GM23248 (cell line): ENCODE results near the gene CTNNA3. TPM values are rescaled to one million over a fixed set of nuclear protein-coding genes. Genes with fewer than 3 reads are reported as not detected.

Experiments
- DNase-seq: peaks from one replicate; pipeline ENCODE4 v3.0.0-alpha.2; 2015
- H2AFZ ChIP-seq: fragments of 200-600 bp; sonication (generic); 2 replicates; pipeline ENCODE4 v1.6.1; 2016; ENCODE audit warnings: antibody characterized with exemption
- H3F3A ChIP-seq: fragments of 200-600 bp; sonication (generic); 2 replicates; pipeline ENCODE4 v1.6.1; 2016; ENCODE audit warnings: mild to moderate bottlenecking, antibody characterized with exemption, mixed run types; ENCODE audit not compliant: insufficient read depth
- H3K27ac ChIP-seq: fragments of 200-600 bp; sonication (generic); 2 replicates; pipeline ENCODE4 v1.5.1; 2016; ENCODE audit warnings: mild to moderate bottlenecking
- H3K27me3 ChIP-seq: fragments of 200-600 bp; sonication (generic); replicated peaks from 2 replicates; pipeline ENCODE4 v1.6.1; 2016; ENCODE audit warnings: mild to moderate bottlenecking; ENCODE audit not compliant: insufficient read depth
- H3K36me3 ChIP-seq: fragments of 200-600 bp; sonication (generic); 2 replicates; pipeline ENCODE4 v1.6.1; 2016; ENCODE audit warnings: low read depth, mild to moderate bottlenecking
- H3K4me1 ChIP-seq: fragments of 200-600 bp; sonication (generic); 2 replicates; pipeline ENCODE4 v1.6.1; 2016; ENCODE audit warnings: mild to moderate bottlenecking; ENCODE audit not compliant: insufficient read depth
- H3K4me2 ChIP-seq: fragments of 200-600 bp; sonication (generic); one replicate; pipeline ENCODE4 v1.6.1; 2016; ENCODE audit warnings: mild to moderate bottlenecking; ENCODE audit not compliant: unreplicated experiment
- H3K4me3 ChIP-seq: fragments of 200-600 bp; sonication (generic); 2 replicates; pipeline ENCODE4 v1.5.1; 2016; ENCODE audit warnings: mild to moderate bottlenecking
- H3K79me2 ChIP-seq: fragments of 200-600 bp; sonication (generic); 2 replicates; pipeline ENCODE4 v1.6.1; 2016; ENCODE audit warnings: mild to moderate bottlenecking; ENCODE audit not compliant: insufficient read depth
- H3K9ac ChIP-seq: fragments of 200-600 bp; sonication (generic); 2 replicates; pipeline ENCODE4 v1.6.1; 2016; ENCODE audit warnings: mild to moderate bottlenecking
- H3K9me2 ChIP-seq: fragments of 200-600 bp; sonication (generic); 2 replicates; pipeline ENCODE4 v1.6.1; 2016; ENCODE audit warnings: mixed run types, mild to moderate bottlenecking, moderate library complexity; ENCODE audit not compliant: insufficient read depth
- H3K9me3 ChIP-seq: fragments of 200-600 bp; sonication (generic); one replicate; pipeline ENCODE4 v1.6.1; 2017; ENCODE audit warnings: low read depth
- H4K20me1 ChIP-seq: fragments of 200-600 bp; sonication (generic); 2 replicates; pipeline ENCODE4 v1.6.0; 2016; ENCODE audit not compliant: insufficient read depth
- EZH2 ChIP-seq: fragments of 200-600 bp; sonication (generic); IDR thresholded peaks from 2 replicates; pipeline ENCODE4 v1.6.1; 2018; ENCODE audit warnings: antibody characterized with exemption, mild to moderate bottlenecking; ENCODE audit not compliant: insufficient read depth, poor library complexity, severe bottlenecking
- EZH2phosphoT487 ChIP-seq: fragments of 200-600 bp; sonication (generic); IDR thresholded peaks from 2 replicates; pipeline ENCODE4 v1.6.1; 2018; ENCODE audit warnings: antibody characterized with exemption, moderate library complexity, mild to moderate bottlenecking, low read depth; ENCODE audit not compliant: insufficient read depth
- WGBS, 2 experiments: methylation state at CpG; one replicate each; pipeline ENCODE4 v1.1.6; 2015 to 2017; ENCODE audit warnings: low lambda C conversion rate in 2 of 2, low coverage in 1 of 2; ENCODE audit errors: missing lambda C conversion rate in 2 of 2; 5-methylcytosine and 5-hydroxymethylcytosine counted together
- in situ Hi-C: fragments of 300-500 bp; cut with MboI; formaldehyde crosslinking; loops from 2 replicates; pipeline ENCODE4 v1.15.0; 2020
- polyA plus RNA-seq: library from polyadenylated mRNA; unstranded; fragments of >200 nt; fragmentation: Nextera tagmentation; extraction: Ambion mirVana; gene quantifications from 2 replicates; pipeline ENCODE4 v1.2.1, GENCODE V29; 2016
- total RNA-seq: library from RNA; depleted of rRNA; stranded (reverse); fragments of >200 nt; shearing (Covaris generic); gene quantifications from 2 replicates; pipeline ENCODE4 v1.2.3, GENCODE V29; 2014

The CTNNA3 gene
- total and polyA plus RNA-seq, 2 experiments from 2014 or later, result not detected

DNA sequence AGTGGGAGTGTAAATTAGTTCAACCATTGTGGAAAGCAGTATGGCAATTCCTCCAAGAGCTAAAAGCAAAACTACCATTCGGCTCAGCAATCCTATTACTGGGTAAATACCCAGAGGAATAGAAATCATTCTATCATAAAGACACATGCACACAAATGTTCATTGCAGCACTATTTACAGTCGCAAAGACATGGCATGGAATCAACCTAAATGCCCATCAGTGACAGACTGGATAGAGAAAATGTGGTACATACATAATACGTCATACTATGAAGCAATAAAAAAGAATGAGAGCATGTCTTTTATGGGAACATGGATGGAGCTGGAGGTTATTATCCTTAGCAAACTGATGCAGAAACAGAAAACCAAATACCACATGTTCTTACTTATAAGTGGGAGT lies 1646.7 kb downstream of the CTNNA3 start:
- Histone ChIP-seq H3K9me3 (no peaks in the 10 kb centered on the region), H3K9me2 (no peaks in the 10 kb centered on the region), H3K4me1 (no peaks in the 10 kb centered on the region), H3F3A (no peaks in the 10 kb centered on the region), H3K27ac (no peak overlapping the region), H2AFZ (no peak overlapping the region), H4K20me1 (no peaks in the 10 kb centered on the region), H3K79me2 (no peaks in the 10 kb centered on the region), H3K4me3 (no peak overlapping the region), H3K4me2 (no peak overlapping the region), H3K9ac (no peak overlapping the region), H3K27me3 (no peaks in the 10 kb centered on the region), H3K36me3 (no peaks in the 10 kb centered on the region)
- TF ChIP-seq EZH2phosphoT487, result no peak
- no peak for TF ChIP-seq EZH2
- in situ Hi-C loops, result no loop called here
- 6 to 10% methylated on average over 3 of the region's 3 CpGs for WGBS, 2 experiments
- DNase-seq, result no peak

DNA sequence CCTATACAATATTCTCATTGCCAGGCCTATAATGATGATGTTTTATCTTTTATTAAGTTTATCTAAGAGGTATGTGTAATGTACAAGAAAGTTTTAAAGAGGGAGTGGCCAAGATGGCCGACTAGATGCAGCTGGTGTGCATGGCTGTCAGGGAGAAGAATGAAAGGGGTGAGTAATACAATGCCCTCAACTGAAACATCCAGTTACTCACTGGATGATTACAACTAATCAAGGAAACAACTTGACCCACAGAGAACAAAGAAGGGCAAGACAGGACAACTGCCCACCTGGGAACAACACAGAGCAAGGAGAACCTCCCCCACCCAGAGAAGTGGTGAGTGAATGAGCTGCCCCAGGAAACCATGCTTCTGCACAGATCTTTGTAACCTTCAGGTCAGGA lies 1650.1 kb downstream of the CTNNA3 start:
- WGBS, 2 experiments, result 7 to 13% methylated on average over 1 of the region's 1 CpG
- Histone ChIP-seq H3K9me2 (no peaks in the 10 kb centered on the region), H3K4me2 (no peak overlapping the region), H3K27ac (no peak overlapping the region), H2AFZ (no peak overlapping the region), H3K27me3 (no peaks in the 10 kb centered on the region), H3K9ac (no peak overlapping the region), H3K79me2 (no peaks in the 10 kb centered on the region), H3F3A (no peaks in the 10 kb centered on the region), H3K4me3 (no peak overlapping the region), H3K9me3 (no peaks in the 10 kb centered on the region), H3K36me3 (no peaks in the 10 kb centered on the region), H4K20me1 (no peaks in the 10 kb centered on the region), H3K4me1 (no peaks in the 10 kb centered on the region)
- DNase-seq, result no peak
- TF ChIP-seq EZH2 (no peak), EZH2phosphoT487 (no peak)
- in situ Hi-C loops, result no loop called here

DNA sequence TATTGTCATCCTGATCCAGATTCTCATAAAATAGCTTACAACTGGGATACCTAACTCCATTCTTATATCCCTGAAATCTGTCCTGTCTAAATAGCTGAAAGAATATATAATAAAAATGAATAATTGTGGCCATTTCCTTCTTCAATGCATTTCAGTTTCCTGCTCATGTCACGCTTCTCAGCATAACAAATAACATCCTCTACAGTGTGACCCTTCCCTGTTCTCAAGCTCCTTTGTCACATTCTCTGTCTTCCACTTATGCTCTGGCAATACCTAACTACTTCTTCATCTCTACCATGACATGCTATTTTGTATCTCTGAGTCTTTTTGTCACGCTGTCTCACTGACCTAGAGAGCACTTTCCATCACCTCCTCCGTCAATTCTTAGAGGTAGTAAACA lies 1654.2 kb downstream of the CTNNA3 start:
- no peak overlapping the region for H3K9ac ChIP-seq
- H3K9me2 ChIP-seq, result no peaks in the 10 kb centered on the region
- H3K4me3 ChIP-seq, result no peak overlapping the region
- no peaks in the 10 kb centered on the region for H3K79me2 ChIP-seq
- no peaks in the 10 kb centered on the region for H3F3A ChIP-seq
- no peak overlapping the region for H3K27ac ChIP-seq
- in situ Hi-C loops, result no loop called here
- H3K27me3 ChIP-seq, result no peaks in the 10 kb centered on the region
- no peaks in the 10 kb centered on the region for H3K36me3 ChIP-seq
- H3K4me2 ChIP-seq, result no peak overlapping the region
- H3K9me3 ChIP-seq, result no peaks in the 10 kb centered on the region
- H2AFZ ChIP-seq, result no peak overlapping the region
- no peaks in the 10 kb centered on the region for H3K4me1 ChIP-seq
- DNase-seq, result no peak
- WGBS, 2 experiments, result 30 to 37% methylated on average over 3 of the region's 3 CpGs
- TF ChIP-seq EZH2, result no peak
- TF ChIP-seq EZH2phosphoT487, result no peak
- no peaks in the 10 kb centered on the region for H4K20me1 ChIP-seq

DNA sequence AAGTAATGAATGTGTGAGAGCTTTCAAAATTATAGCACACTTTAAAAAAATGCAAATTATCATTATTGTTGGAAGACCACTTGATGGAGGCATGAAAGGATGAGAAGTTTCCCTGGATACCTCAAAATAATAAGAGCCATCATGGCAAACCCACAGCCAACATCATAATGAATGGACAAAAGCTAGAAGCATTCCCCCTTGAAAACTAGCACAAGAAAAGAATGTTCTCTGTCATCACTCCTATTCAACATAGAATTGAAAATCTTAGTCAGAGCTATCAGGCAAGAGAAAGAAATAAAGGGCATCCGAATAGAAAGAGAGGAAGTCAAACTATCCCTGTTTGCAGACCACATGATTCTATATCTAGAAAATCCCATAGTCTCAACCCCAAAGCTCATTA lies 1657.4 kb downstream of the CTNNA3 start:
- Histone ChIP-seq H3K9ac (no peak overlapping the region), H2AFZ (no peak overlapping the region), H3F3A (no peaks in the 10 kb centered on the region), H3K27ac (no peak overlapping the region), H4K20me1 (no peaks in the 10 kb centered on the region), H3K4me3 (no peak overlapping the region), H3K4me1 (no peaks in the 10 kb centered on the region), H3K79me2 (no peaks in the 10 kb centered on the region), H3K27me3 (no peaks in the 10 kb centered on the region), H3K9me2 (no peaks in the 10 kb centered on the region), H3K4me2 (no peak overlapping the region), H3K36me3 (no peaks in the 10 kb centered on the region), H3K9me3 (no peaks in the 10 kb centered on the region)
- TF ChIP-seq EZH2 (no peak), EZH2phosphoT487 (no peak)
- 6 to 18% methylated on average over 1 of the region's 1 CpG for WGBS, 2 experiments
- in situ Hi-C loops, result no loop called here
- DNase-seq, result no peak

DNA sequence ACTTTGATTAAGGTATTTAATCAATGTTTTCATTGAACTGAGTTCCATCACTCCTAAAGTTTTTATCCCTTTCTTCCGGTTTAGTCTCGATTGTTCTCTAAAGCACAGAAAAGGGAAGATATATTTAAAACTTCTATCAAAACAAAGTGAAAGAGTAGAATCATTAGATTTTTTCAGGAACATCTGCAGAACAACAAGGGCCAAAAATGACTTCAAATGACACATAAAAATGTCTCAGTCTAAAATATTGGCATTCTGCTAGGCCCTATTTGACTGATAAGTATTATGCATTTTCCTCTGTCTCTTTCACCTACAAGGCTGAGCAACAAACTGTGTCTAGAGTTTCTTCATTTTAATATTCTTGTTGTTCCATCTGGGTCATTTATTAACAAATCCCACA lies 1669.7 kb downstream of the CTNNA3 start:
- TF ChIP-seq EZH2 (no peak), EZH2phosphoT487 (no peak)
- no peaks in the 10 kb centered on the region for H3K36me3 ChIP-seq
- WGBS, 2 experiments, result 2 to 4% methylated on average over 2 of the region's 2 CpGs
- in situ Hi-C loops, result no loop called here
- H3K4me2 ChIP-seq, result no peak overlapping the region
- no peak overlapping the region for H2AFZ ChIP-seq
- H3K9me3 ChIP-seq, result no peaks in the 10 kb centered on the region
- no peak for DNase-seq
- no peak overlapping the region for H3K4me3 ChIP-seq
- H3F3A ChIP-seq, result no peaks in the 10 kb centered on the region
- H3K9me2 ChIP-seq, result no peaks in the 10 kb centered on the region
- no peak overlapping the region for H3K9ac ChIP-seq
- H4K20me1 ChIP-seq, result no peaks in the 10 kb centered on the region
- H3K27ac ChIP-seq, result no peak overlapping the region
- H3K27me3 ChIP-seq, result no peaks in the 10 kb centered on the region
- no peaks in the 10 kb centered on the region for H3K79me2 ChIP-seq
- H3K4me1 ChIP-seq, result no peaks in the 10 kb centered on the region
